PC-3 (cell line): ENCODE results near the gene BEST3. TPM values are rescaled to one million over a fixed set of nuclear protein-coding genes. Genes with fewer than 3 reads are reported as not detected.

Source experiments
- ATAC-seq: fragments of 200-7000 bp; cut with Tn5 transposase; 2 replicates; pipeline ENCODE4 v1.9.1; 2020; ENCODE audit warnings: mild to moderate bottlenecking, moderate library complexity
- BruUV-seq: library from RNA; stranded (reverse); fragments of 400-500 nt; replicated peaks from 2 replicates; lab custom pipeline; 2021; lab: Mats Ljungman, UMichigan
- CTCF ChIA-PET: fragments of 300-600 bp; sonication (Branson Sonifier 250); formaldehyde crosslinking; loops from one replicate; lab custom pipeline; 2022; ENCODE audit warnings: antibody characterized with exemption; lab: Charles Lee
- POLR2A ChIA-PET: fragments of 300-600 bp; sonication (Branson Sonifier 250); formaldehyde crosslinking; loops from one replicate; lab custom pipeline; 2022; ENCODE audit warnings: antibody characterized with exemption; ENCODE audit not compliant: unreplicated experiment; lab: Charles Lee
- DNase-seq: peaks from one replicate; pipeline ENCODE4 v3.0.0-alpha.2; 2015
- H2AFZ ChIP-seq: fragments of 300-600 bp; sonication (generic); 2 replicates; pipeline ENCODE4 v1.6.0; 2016; ENCODE audit warnings: antibody characterized with exemption, low read length
- H3F3A ChIP-seq: fragments of 300-600 bp; sonication (generic); one replicate; pipeline ENCODE4 v1.6.0; 2017; ENCODE audit warnings: antibody characterized with exemption, low read length, control low read depth, mild to moderate bottlenecking; ENCODE audit not compliant: unreplicated experiment
- H3K27ac ChIP-seq: fragments of 300-600 bp; sonication (generic); 2 replicates; pipeline ENCODE4 v1.5.1; 2016; ENCODE audit warnings: mild to moderate bottlenecking, low read length
- H3K27me3 ChIP-seq: fragments of 300-600 bp; sonication (generic); 2 replicates; pipeline ENCODE4 v1.6.1; 2016; ENCODE audit warnings: low read length, mixed read lengths
- H3K36me3 ChIP-seq: fragments of 300-600 bp; sonication (generic); 2 replicates; pipeline ENCODE4 v1.6.1; 2016; ENCODE audit warnings: low read depth, mixed run types, low read length, mixed read lengths
- H3K4me1 ChIP-seq: fragments of 300-600 bp; sonication (generic); 2 replicates; pipeline ENCODE4 v1.5.1; 2016; ENCODE audit warnings: low read length; ENCODE audit not compliant: insufficient read depth
- H3K4me2 ChIP-seq: fragments of 300-600 bp; sonication (generic); 2 replicates; pipeline ENCODE4 v1.6.0; 2016; ENCODE audit warnings: low read length
- H3K4me3 ChIP-seq: fragments of 300-600 bp; sonication (generic); 2 replicates; pipeline ENCODE4 v1.5.1; 2016; ENCODE audit warnings: mild to moderate bottlenecking, low read length, mixed read lengths
- H3K79me2 ChIP-seq: fragments of 300-600 bp; sonication (generic); 2 replicates; pipeline ENCODE4 v1.6.1; 2017; ENCODE audit warnings: low read length, mixed read lengths
- H3K9ac ChIP-seq: fragments of 300-600 bp; sonication (generic); 2 replicates; pipeline ENCODE4 v1.6.0; 2016; ENCODE audit warnings: mild to moderate bottlenecking, low read length
- H3K9me2 ChIP-seq: fragments of 300-600 bp; sonication (generic); replicated peaks from 2 replicates; pipeline ENCODE4 v1.6.1; 2016; ENCODE audit warnings: mixed run types, low read length, mixed read lengths
- H3K9me3 ChIP-seq: fragments of 300-600 bp; sonication (generic); 2 replicates; pipeline ENCODE4 v1.6.1; 2016; ENCODE audit warnings: low read length, mixed read lengths
- H4K20me1 ChIP-seq: fragments of 300-600 bp; sonication (generic); 2 replicates; pipeline ENCODE4 v1.6.1; 2016; ENCODE audit warnings: low read length, mixed read lengths
- CTCF ChIP-seq: fragments of 300-600 bp; sonication (generic); conservative IDR thresholded peaks from 2 replicates; pipeline ENCODE4 v1.5.1; 2017; ENCODE audit warnings: antibody characterized with exemption, low read depth, mild to moderate bottlenecking, low read length
- EZH2 ChIP-seq: fragments of 300-600 bp; sonication (generic); IDR thresholded peaks from one replicate; pipeline ENCODE4 v1.6.1; 2017; ENCODE audit warnings: antibody characterized with exemption, mild to moderate bottlenecking, low read length; ENCODE audit not compliant: unreplicated experiment
- EZH2phosphoT487 ChIP-seq: fragments of 300-600 bp; sonication (generic); IDR thresholded peaks from 2 replicates; pipeline ENCODE4 v1.6.1; 2018; ENCODE audit warnings: mild to moderate bottlenecking, antibody characterized with exemption, low read length, borderline replicate concordance
- intact Hi-C: fragments of 100-400 bp; cut with micrococcal nuclease; formaldehyde crosslinking; loops from 2 replicates; pipeline ENCODE4 v1.9.0; 2023
- total RNA-seq: library from RNA; depleted of rRNA; stranded (reverse); fragments of >200 nt; gene quantifications from 2 replicates; pipeline ENCODE4 v1.2.3, GENCODE V29; 2014

BEST3 gene
- total RNA-seq, 1 experiment from 2014 or later, result 0.55 TPM

GRCh38 chr12:69685810-69686209 lies 13.3 kb downstream of the BEST3 start:
- Histone ChIP-seq H2AFZ (0 out of 2 replicates have a peak overlapping the region, but pooled peaks have one; percentile 44), H3K36me3 (no peaks in the 10 kb centered on the region), H3K4me1 (peaks cover 47% of the 10 kb centered on the region), H3K4me2 (peak overlapping the region; percentile 65), H3K79me2 (no peaks in the 10 kb centered on the region), H4K20me1 (no peaks in the 10 kb centered on the region), H3K9ac (peak overlapping the region; percentile 29; the same call in 1 of the 2 replicates), H3K27ac (peak overlapping the region; percentile 85), H3K9me2 (no peaks in the 10 kb centered on the region), H3K9me3 (no peaks in the 10 kb centered on the region), H3K27me3 (no peaks in the 10 kb centered on the region), H3K4me3 (no peak overlapping the region), H3F3A (peaks cover 9% of the 10 kb centered on the region)
- peak; percentile 92 for DNase-seq
- BruUV-seq, result no TSS peak
- intact Hi-C loops, result no loop called here
- TF ChIP-seq EZH2phosphoT487, result no peak
- TF ChIP-seq EZH2, result no peak
- TF ChIP-seq CTCF, result no peak
- POLR2A ChIA-PET, result interaction anchor here (0.6 kb wide), 1 partner anchor 31 kb away, joined by 7 read pairs; no protein-coding TSS in a partner anchor
- peak; percentile 73 for ATAC-seq
- CTCF ChIA-PET, result no interaction called here

GRCh38 chr12:69684466-69684865 lies 14.6 kb downstream of the BEST3 start:
- Histone ChIP-seq H3K9me2 (no peaks in the 10 kb centered on the region), H2AFZ (no peak overlapping the region), H3K79me2 (no peaks in the 10 kb centered on the region), H3K4me2 (no peak overlapping the region), H3K27me3 (no peaks in the 10 kb centered on the region), H3F3A (peaks cover 9% of the 10 kb centered on the region), H4K20me1 (no peaks in the 10 kb centered on the region), H3K4me1 (peaks cover 41% of the 10 kb centered on the region), H3K4me3 (no peak overlapping the region), H3K9me3 (no peaks in the 10 kb centered on the region), H3K27ac (no peak overlapping the region), H3K9ac (no peak overlapping the region), H3K36me3 (no peaks in the 10 kb centered on the region)
- DNase-seq (no peak), ATAC-seq (no peak)
- TF ChIP-seq EZH2phosphoT487 (no peak), EZH2 (no peak)
- ChIA-PET POLR2A (no interaction called here), CTCF (no interaction called here)
- intact Hi-C loops, result no loop called here
- BruUV-seq, result no TSS peak

GRCh38 chr12:69682110-69682755 lies 16.9 kb downstream of the BEST3 start:
- Histone ChIP-seq H3K9me2 (no peaks in the 10 kb centered on the region), H3K4me1 (peaks cover 27% of the 10 kb centered on the region), H3F3A (no peaks in the 10 kb centered on the region), H4K20me1 (no peaks in the 10 kb centered on the region), H3K9me3 (no peaks in the 10 kb centered on the region), H3K4me2 (no peak overlapping the region), H3K27me3 (no peaks in the 10 kb centered on the region), H3K4me3 (no peak overlapping the region), H3K27ac (no peak overlapping the region), H2AFZ (no peak overlapping the region), H3K9ac (no peak overlapping the region), H3K36me3 (no peaks in the 10 kb centered on the region), H3K79me2 (no peaks in the 10 kb centered on the region)
- CTCF ChIA-PET, result no interaction called here
- POLR2A ChIA-PET, result interaction anchor here (0.7 kb wide), 1 partner anchor 805 kb away, joined by 4 read pairs; no protein-coding TSS in a partner anchor
- TF ChIP-seq EZH2, result no peak
- no peak for TF ChIP-seq EZH2phosphoT487
- no peak for TF ChIP-seq CTCF
- ATAC-seq (no peak), DNase-seq (no peak)
- intact Hi-C loops, result no loop called here
- no TSS peak for BruUV-seq
